Endothelial cell of hepatic sinusoid (primary cell): ENCODE results near the gene KCNE4.
"Not testable (repeated sequence)": the region's sequence is repeated elsewhere in the genome, so short reads cannot be mapped to it uniquely, and the experiment has no call there.

Source experiments
- in situ Hi-C: cut with HindIII; loops from 2 replicates; pipeline ENCODE4 v1.10.0; 2017; ENCODE audit warnings: low sequenced_read_pairs

The KCNE4 gene

DNA sequence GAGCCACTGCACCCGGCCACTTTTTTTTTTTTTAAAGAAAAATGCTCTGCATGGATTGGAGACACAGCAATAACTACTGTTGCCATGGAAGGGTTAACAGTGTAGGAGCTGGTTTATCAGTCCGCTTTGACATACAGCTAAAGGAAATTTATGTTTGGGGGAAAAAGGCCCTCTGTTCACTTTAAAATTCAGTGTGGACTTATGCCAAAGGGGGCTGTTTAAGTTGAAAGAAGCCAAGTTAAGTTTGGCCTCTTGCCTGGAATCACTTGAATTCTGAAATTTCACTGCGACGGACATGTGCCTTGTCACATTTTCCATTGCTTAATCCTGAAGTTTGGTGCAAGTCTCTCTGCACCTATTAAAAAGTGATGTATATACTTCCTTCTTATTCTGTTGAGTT lies 3.1 kb downstream of the KCNE4 start:
- in situ Hi-C loops: no loop called here

DNA sequence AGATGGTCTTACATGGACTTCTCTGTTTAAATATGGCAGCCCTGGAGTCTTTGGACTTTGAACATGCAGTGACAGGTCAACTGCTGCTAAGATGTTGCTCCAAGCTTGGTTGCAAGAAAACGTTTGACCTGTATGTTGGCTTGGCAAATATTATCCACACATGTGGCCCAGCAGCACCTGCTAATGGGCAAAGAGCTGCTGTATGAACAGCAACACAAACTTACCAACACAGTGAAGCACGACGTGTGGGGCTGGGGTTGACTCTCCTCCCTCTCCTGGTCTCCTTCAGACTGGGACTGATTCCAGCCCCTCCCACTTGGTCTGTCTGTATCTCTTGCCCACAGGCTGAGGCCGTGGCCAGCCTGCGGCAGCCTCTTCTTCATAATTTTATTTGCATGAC lies 3.8 kb downstream of the KCNE4 start:
- in situ Hi-C loops: no loop called here

DNA sequence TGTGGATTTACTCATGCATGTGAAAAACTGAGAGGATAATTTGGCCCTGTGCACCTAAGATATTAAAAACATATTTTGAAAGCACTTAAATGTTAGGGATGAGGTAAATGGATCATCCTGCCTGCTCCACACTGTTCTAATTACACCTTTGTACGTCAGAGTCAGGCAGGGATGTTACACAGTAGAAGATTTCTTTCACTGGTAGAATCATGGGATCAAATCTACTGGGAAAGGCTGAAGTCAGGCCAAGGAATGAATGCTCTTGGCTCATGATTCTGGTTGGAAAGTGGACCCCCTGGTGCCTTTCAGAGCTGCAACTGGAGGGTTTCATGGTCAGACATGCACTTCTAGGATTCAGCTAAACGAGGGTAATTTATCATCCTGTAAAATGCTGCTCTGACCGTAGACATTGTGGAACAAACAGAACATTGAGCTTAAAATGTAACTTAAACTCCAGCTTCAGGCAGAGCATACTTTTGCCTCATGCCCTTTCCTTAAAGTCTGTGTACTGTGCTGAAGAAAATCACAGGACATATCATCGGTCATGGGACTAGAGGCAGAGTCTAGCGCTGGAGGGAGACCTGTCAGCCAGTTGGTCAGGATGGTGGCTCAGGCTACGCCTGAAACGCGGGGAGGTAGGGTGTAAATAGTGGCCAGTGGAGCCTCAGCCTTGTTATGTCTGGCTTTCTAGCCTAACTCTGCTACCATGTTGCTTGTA lies 4.9 kb downstream of the KCNE4 start:
- in situ Hi-C loops: no loop called here

DNA sequence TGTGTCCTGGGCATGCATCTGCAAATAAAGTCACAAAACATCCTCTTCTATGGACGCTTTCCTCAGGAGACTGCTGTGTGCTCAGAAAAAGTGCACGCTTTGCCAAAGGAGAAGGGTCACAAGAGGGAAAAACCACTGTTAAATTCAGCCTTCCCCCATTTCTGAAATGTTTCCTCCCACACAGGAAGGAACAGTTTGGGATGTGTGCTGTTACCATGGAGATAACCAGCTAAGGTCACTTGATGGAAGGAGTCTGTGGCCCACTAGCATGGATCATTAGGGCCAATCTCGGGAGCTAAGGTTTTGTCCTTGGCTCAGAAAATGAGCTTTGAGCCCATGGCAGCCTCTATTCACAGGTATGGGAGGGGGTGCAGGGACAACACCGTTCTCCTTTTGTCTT lies 5.6 kb downstream of the KCNE4 start:
- in situ Hi-C loops: no loop called here

DNA sequence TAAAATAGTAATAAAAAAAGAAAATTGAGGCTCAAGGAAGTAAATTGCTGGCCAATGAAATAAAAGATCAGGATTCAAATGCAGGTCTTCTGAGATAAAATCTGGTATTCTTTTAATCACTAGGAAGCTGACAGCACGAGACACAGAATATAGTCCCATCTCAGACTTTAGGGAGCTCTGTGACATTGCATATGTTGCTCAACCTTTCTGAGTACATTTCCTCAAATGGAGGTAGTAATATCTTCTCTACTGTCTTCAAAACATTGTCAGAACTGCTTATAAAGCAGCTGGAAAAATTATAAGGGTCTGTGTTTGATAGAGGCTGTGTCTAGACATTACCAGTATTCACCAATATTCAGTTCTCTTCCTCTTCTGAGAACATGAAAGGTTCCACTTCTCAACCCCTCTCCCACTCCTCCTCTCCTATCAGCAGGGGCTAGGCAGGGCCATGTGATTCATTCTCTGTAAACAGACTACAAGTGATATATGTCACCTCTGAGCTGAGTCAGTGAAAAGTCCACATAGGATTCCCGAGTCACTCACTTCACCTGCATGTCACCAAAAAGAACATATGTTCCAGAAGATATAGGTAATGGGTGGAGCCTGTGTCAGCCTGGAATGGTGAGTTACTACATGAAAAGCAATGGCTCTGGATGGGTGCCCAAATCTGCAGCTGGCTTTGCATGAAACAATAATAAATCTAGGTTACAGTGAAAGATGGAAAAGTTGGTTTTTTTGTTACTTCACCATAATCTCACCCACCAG lies 7.1 kb downstream of the KCNE4 start:
- in situ Hi-C loops: no loop called here

DNA sequence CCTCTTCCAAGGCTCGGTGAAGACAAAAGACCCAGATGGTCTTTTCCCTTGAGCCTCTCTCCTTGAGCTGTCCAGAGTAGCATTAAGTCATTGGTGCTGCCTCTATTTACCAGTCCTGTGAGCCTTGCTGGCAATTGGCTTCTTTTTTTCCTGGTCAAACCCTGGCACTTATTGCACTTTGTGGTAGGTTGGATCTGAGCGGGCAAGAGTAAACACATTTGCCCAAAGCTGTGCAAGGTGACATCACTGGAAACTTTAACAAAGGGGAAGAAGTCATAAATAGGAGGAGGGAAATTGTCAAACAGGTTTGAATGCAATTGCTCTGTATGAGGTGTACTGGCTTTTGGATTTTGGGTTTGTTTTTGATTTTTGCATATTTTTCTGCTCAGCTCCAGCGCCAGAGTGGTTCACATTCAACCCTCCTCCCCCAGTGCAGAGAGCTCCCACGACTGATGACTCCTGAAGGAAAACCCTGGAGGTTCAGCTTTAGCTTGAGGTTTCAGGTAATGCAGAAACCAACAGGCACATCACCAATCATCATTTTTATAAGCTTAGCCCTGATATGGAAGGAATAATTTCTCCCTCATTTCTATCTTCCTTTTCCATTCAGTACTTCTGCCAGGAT lies 8.3 kb downstream of the KCNE4 start:
- in situ Hi-C loops: no loop called here

DNA sequence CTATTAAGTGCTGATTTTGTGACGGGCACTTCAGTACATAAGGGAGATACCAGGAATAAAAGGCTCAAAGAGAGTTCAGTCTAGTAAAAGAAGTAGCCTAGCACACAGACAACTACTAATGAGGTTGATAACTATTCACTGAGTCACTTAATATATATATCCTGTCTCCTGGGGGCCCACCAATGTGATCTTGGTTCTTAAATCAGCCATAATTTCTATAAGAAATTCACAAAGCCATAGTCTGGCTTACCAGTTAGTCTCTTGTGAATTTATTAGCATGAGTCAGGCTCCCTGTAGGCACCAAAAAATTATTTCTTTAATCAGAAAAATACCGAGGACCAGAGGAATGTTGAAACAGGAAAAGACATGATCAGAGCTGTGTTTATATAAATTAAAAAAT lies 10.4 kb downstream of the KCNE4 start:
- in situ Hi-C loops: no loop called here

DNA sequence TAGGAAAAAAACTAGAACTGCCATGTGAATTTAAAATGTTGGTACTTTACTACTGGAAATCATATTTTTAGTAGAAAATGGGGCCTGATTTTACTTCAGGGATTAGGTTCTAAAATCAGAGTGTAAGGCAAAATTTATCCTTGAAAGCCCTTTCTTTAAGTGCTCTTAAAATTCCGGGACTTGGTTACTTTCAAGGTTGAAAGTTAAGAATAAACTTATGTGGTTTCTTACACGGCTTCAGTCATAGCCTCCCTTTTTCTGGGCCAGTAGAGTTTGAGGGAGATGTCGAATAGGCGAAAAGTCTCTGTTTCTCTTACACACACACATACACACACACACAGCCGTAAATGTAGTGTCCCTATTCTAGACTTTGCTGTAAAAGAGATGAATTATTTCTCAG lies 13.1 kb downstream of the KCNE4 start:
- in situ Hi-C loops: no loop called here

DNA sequence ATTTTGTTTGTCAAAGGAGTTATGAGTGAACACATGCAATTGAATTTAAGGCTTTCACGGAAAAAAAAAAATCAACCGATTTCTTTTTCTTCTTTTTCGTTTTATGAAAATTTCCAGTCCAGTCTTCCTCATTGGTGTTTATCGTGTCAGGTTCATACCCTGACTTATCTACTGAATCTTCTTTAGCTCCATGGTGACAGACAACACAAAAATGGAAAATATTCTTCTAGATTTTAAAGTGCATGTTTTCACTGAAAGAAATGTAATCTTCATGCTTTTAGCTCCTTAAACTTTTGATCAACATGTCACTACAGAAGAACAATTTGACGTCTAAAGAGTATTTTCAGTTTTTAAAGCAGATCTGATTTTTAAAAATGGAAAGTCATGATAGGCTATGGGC lies 14.7 kb downstream of the KCNE4 start:
- in situ Hi-C loops: no loop called here

DNA sequence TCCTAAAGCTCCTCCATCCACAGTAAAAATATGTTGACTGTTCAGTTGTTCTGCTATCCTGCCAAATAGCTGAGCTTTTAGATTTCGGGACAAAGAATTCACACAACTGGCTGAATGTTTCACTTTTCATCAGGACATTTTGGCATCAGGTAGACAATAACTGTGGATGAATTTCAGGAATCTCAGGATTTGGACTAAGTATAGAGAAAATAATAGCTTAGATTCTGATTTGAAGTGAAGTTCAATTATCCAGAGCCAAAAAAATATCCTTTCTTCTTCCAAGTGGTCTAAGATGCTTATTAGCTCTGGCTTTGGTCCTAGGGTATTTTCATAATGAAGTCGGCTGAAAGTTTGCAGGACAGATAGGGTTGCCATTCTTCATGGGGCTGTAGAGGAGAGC lies 16.1 kb downstream of the KCNE4 start:
- in situ Hi-C loops: no loop called here

DNA sequence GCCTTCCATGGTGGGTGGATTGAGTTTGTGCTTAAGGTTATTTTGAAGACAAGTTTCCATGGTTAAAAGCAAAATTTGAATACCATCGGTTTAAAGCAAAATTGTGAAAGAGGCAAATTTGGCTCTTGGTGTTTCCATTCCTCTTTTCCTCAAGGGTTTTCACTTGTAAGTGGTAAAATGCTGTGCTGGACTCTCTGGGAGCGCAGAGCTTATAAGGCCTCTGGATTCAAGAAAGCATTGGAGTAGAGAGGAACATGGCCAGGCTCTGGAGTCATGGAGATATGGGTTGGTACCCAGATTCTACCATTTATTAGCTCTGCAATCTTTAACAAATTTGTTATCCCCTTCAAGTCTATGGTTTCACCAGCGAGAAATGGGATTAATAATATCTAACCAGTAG lies 17.5 kb downstream of the KCNE4 start:
- in situ Hi-C loops: no loop called here

DNA sequence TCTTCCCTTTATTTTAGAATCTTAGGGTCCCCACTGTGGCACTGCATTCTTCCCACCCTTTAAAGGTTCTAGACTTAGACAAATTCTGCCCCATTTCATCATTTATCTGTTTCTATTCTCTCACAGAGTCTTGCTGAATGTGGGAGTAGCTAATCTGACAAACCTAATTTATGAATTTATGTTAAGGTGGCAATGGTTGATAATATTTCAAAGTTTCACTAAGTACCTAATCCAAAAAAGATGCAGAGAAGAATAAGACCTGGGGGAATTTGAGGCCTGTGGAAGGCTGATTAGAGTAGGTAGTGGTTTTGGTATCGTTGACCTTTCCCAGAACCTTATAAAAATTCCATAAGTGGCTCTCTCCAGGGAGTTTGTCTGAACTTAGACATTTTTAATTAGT lies 18.0 kb downstream of the KCNE4 start:
- in situ Hi-C loops: no loop called here

DNA sequence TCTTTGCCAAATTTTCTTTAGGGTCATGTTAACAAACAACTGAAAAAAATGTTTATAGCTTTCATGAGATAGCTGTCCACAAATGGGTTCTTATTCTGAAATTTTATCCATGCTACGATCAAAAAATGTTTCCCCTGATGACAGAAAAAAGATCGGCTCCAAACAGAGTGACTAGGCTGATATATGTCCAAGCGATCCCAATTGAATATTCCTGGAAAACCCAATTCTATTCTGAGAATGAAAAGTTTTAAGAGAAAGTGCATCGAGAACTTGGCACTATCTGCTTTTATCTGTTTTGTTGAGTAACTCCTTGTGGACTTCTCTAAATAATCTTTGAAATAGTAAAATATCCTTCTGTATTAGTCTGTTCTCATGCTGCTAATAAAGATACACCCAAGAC lies 19.1 kb downstream of the KCNE4 start:
- in situ Hi-C loops: no loop called here

DNA sequence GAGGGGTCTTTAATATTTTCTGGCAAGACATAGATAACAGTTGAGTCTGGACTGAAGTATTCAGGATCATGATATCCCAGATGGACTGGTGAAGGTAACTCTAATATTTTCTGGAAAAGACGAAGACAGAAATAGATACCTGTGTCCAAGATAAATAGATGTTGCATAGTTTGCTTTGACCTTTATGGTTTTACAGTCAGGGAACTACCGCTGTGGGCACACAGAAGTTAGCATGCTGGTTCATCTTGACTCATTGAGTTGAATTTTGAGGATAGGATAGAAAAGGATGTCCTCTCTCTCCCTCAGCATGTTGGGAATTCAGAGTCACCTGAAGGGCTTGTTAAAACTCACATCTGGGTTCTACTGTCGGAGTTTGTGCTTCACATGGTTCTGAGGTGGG lies 20.8 kb downstream of the KCNE4 start:
- in situ Hi-C loops: no loop called here

DNA sequence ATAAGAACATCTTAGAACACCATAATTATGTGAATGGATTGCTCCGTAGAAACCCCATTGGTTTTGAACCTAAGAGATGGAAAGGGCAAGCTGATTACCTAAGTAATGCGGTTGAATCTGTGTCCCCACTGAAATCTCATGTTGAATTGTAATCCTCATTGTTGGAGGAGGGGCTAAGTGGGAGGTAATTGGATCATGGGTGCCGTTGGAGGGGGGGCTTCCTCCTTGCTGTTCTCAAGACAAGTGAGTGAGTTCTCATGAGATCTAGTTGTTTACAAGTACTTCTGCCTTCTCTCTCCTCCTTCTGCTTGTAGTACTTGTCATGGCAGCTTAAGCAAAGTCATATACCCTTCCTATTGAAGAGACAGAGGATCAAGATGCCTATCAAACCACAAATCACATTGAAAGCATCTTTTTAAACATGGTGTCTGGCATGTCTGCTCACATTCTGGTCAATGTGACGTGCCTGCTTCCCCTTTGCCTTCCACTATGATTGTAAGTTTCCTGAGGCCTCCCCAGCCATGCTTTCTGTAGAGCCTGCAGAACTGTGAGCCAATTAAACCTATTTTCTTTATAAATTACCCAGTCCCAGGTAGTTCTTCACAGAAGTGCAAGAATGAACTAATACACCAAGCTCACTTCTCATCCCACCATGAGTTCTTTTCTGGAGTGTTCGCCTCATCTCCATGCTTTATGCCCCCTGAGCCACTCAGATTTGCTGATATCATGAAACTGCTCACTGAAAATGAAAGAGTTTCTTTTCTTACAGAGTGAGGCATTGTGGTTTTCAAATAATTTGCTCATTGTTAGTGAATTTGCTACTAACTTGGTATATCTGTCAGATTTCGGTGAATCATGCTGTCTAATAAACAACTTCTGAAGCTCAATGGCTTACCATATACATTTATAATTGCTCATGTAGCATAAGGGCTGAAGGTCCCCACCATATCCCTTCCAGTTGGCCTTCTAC lies 23.6 kb downstream of the KCNE4 start:
- in situ Hi-C loops: no loop called here

DNA sequence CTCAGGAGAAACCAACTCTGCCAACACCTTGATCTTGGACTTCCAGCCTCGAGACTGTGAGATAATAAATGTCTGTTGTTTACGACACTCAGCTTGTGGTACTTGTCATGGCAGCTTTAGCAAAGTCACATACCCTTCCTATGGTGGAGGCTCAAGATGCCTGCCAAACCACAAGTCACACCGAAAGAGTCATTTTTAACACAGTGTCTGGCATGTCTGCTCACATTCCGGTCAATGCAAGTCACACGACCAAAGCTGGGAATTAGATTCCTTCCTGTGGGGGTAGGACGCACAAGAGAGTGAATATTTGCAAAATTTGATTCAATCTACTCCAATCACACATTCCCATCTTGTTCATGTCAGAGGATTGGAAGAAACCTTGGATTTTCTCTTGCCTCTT lies 24.6 kb downstream of the KCNE4 start:
- in situ Hi-C loops: no loop called here

DNA sequence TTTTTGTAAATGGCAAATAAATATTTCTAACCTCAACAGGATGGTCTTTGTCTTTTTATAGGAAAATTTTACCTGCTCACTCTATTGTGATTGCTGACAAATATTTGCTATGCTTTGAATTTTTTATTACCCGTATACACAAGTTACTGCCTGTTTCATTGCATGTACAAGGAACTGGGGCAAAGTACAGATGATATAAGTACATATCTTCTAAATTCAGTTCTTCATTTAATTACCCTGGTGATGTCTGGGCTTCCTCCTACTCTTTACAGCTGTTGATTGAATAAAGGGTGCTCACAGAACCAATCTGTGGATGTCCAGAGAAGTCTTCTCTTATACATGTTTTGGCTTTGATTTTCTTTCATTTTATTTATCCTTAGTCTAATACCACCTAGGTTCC lies 26.5 kb downstream of the KCNE4 start:
- in situ Hi-C loops: no loop called here

DNA sequence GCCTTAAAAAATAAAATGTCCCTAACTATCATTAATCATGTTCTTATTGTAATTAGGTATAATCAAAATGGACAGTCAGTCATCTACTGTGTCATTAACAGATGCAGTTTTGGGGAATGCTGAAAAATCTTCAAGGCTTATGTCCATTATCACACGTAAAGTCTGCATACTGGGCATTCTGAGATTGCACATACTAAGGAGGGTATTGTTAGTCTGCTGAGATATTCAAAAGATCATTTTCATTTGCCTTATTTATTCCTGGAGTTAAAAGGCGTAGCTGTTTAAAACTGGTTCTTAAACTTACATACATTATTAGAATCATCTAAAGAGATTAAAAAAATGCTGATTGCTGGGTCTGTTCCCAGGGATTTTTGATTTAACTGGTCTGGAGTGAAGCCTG lies 27.4 kb downstream of the KCNE4 start:
- in situ Hi-C loops: no loop called here

DNA sequence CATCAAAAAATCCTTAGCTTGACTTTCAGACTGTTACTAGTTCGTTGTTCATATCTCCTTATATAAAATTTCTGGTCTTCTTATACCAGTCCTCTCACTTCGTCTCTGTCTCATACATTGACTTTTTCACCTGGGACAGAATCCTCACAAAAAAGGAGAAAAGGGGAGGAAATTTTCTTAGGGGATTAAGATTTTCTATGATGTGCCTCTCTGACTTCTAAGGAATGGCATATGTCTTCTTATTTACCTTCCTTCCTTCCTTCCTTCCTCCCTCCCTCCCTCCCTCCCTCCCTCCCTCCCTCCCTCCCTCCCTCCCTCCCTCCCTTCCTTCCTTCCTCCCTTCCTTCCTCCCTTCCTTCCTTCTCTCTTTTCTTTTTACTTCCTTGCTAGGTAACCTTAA lies 27.9 kb downstream of the KCNE4 start:
- in situ Hi-C loops: no loop called here

DNA sequence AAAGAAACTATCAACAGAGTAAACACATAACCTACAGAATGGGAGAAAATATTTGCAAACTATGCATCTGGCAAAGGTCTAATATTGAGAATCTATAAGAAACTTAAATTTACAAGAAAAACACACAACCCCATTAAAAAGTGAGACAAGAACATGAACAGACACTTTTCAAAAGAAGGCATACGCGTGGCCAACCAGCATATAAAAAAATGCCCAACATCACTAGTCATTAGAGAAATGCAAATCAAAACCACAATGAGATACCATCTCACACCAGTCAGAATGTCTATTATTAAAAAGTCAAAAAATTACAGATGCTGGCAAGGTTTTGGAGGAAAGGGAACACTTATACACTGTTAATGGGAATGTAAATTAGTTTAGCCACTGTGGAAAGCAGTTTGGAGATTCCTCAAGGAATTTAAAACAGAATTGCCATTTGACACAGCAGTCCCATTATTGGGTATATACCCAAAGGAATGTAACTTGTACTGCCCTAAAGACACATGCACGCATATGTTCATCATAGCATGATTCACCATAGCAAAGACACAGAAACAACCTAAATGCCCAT lies 28.9 kb downstream of the KCNE4 start:
- in situ Hi-C loops: not testable (repeated sequence)

DNA sequence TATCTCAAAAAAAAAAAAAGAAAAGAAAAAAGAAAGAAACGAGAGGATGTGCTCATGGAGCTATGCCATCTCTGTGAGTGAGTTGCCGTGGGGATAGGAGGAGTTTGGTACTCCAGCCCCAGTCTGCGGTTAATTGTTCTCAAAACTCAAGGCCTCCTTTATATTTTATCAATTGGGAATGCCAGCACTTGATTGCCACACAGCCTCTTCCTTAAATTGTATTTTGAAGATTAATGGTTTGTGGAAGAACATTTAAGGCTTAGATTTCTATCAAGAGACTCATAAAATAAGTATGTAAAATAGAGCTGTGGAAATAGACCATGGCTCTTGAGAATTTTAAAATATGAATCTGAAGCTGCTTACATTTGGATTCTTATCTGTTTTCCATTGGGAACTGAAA lies 29.8 kb downstream of the KCNE4 start:
- in situ Hi-C loops: no loop called here
